GM12891 (cell line): ENCODE data around the gene SPANXN3.
"Not testable (repeated sequence)": the region's sequence is repeated elsewhere in the genome, so short reads cannot be mapped to it uniquely, and the experiment has no call there.

Experiments used
- PAX5 ChIP-seq: IDR thresholded peaks from 2 replicates; pipeline ENCODE4 v1.6.1; 2011; ENCODE audit warnings: low read length, moderate library complexity, mild to moderate bottlenecking; ENCODE audit not compliant: insufficient read depth, severe bottlenecking
- POLR2A ChIP-seq: IDR thresholded peaks from 2 replicates; pipeline ENCODE4 v1.6.1; 2011; ENCODE audit warnings: low read depth, low read length, control low read depth
- POLR2AphosphoS5 ChIP-seq: IDR thresholded peaks from 2 replicates; pipeline ENCODE4 v1.6.1; 2011; ENCODE audit warnings: low read depth, low read length, control low read depth
- POU2F2 ChIP-seq: IDR thresholded peaks from 2 replicates; pipeline ENCODE4 v1.6.1; 2011; ENCODE audit warnings: low read depth, mild to moderate bottlenecking, control low read depth, low read length, moderate library complexity
- SPI1 ChIP-seq: IDR thresholded peaks from 2 replicates; pipeline ENCODE4 v1.6.1; 2011; ENCODE audit warnings: low read depth, low read length, control low read depth
- TAF1 ChIP-seq: IDR thresholded peaks from 2 replicates; pipeline ENCODE4 v1.6.1; 2011; ENCODE audit warnings: low read depth, low read length, control low read depth

DNA sequence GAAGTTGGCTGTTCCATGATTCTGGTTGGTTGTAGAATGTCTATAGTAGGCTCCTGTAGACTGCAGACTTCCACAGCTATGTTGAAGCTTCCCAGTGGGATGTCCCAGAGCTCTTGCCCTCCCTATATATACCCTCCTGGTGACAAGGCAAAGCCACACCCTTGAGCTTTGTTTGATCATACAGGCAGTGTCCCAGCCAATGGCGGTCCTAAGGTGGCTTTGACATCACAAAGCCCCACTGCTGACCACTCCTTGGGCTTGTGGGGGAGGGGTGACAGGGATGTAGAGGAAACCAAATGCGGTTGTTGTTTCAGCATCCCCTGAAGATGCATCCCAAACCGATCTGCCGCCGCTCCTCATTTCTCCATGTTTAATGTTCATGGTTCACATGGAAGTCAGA, at the start of gene SPANXN3:
- not testable (repeated sequence) for TF ChIP-seq TAF1, POLR2AphosphoS5, POLR2A, PAX5, POU2F2, SPI1
